Neural cell (in vitro differentiated cells): Measurements from ENCODE around the gene SOX12.

Experiments
- CTCF ChIP-seq: fragments of 450-650 bp; IDR thresholded peaks from 2 replicates; pipeline ENCODE4 v1.5.1; 2014; ENCODE audit warnings: antibody characterized with exemption, mild to moderate bottlenecking, moderate library complexity; ENCODE audit not compliant: poor library complexity, severe bottlenecking
- EP300 ChIP-seq: fragments of 450-650 bp; conservative IDR thresholded peaks from 2 replicates; pipeline ENCODE4 v1.6.1; 2014; ENCODE audit warnings: antibody characterized with exemption, mild to moderate bottlenecking, moderate library complexity; ENCODE audit not compliant: poor library complexity, severe bottlenecking
- REST ChIP-seq: IDR thresholded peaks from 2 replicates; pipeline ENCODE4 v1.6.1; 2012; ENCODE audit warnings: borderline replicate concordance

- TF ChIP-seq CTCF (no peak), EP300 (no peak), REST (no peak)
These were observed 14.7 kb upstream of the SOX12 start for GRCh38 chr20:310645-311044.
